ENCODE measurements around the gene PRSS57.

- TF ChIP-seq CTCF (IDR thresholded peaks at IDR 0.05) (no peak), POLR2AphosphoS5 (IDR thresholded peaks at IDR 0.05; ENCODE audit: low read depth, low read length) (no peak), TCF7L2 (IDR thresholded peaks at IDR 0.05; ENCODE audit: low read depth, low read length) (no peak), SIN3A (IDR thresholded peaks at IDR 0.05; ENCODE audit: borderline replicate concordance, insufficient read depth, low read depth, low read length) (no peak)
- TF ChIP-seq, protein P1, sequence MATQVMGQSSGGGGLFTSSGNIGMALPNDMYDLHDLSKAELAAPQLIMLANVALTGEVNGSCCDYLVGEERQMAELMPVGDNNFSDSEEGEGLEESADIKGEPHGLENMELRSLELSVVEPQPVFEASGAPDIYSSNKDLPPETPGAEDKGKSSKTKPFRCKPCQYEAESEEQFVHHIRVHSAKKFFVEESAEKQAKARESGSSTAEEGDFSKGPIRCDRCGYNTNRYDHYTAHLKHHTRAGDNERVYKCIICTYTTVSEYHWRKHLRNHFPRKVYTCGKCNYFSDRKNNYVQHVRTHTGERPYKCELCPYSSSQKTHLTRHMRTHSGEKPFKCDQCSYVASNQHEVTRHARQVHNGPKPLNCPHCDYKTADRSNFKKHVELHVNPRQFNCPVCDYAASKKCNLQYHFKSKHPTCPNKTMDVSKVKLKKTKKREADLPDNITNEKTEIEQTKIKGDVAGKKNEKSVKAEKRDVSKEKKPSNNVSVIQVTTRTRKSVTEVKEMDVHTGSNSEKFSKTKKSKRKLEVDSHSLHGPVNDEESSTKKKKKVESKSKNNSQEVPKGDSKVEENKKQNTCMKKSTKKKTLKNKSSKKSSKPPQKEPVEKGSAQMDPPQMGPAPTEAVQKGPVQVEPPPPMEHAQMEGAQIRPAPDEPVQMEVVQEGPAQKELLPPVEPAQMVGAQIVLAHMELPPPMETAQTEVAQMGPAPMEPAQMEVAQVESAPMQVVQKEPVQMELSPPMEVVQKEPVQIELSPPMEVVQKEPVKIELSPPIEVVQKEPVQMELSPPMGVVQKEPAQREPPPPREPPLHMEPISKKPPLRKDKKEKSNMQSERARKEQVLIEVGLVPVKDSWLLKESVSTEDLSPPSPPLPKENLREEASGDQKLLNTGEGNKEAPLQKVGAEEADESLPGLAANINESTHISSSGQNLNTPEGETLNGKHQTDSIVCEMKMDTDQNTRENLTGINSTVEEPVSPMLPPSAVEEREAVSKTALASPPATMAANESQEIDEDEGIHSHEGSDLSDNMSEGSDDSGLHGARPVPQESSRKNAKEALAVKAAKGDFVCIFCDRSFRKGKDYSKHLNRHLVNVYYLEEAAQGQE (IDR thresholded peaks at IDR 0.05; ENCODE audit: insufficient read depth in 1 of 2, low read depth in 2 of 2, low read length in 1 of 2), result no peak
These were observed 46.9 kb downstream of the PRSS57 start for GRCh38 chr19:648305-648704.

Measured in Panc1 (cell line).